GM19025 (cell line): ENCODE results near the gene FBXO44.
"Not testable (repeated sequence)": the region's sequence is repeated elsewhere in the genome, so short reads cannot be mapped to it uniquely, and the experiment has no call there.

Source experiments
- ATAC-seq: cut with Tn5 transposase; IDR thresholded peaks from one replicate; pipeline ENCODE4 v1.9.1; 2021; ENCODE audit warnings: mild to moderate bottlenecking, low read depth, moderate library complexity; ENCODE audit not compliant: unreplicated experiment

FBXO44 gene

DNA sequence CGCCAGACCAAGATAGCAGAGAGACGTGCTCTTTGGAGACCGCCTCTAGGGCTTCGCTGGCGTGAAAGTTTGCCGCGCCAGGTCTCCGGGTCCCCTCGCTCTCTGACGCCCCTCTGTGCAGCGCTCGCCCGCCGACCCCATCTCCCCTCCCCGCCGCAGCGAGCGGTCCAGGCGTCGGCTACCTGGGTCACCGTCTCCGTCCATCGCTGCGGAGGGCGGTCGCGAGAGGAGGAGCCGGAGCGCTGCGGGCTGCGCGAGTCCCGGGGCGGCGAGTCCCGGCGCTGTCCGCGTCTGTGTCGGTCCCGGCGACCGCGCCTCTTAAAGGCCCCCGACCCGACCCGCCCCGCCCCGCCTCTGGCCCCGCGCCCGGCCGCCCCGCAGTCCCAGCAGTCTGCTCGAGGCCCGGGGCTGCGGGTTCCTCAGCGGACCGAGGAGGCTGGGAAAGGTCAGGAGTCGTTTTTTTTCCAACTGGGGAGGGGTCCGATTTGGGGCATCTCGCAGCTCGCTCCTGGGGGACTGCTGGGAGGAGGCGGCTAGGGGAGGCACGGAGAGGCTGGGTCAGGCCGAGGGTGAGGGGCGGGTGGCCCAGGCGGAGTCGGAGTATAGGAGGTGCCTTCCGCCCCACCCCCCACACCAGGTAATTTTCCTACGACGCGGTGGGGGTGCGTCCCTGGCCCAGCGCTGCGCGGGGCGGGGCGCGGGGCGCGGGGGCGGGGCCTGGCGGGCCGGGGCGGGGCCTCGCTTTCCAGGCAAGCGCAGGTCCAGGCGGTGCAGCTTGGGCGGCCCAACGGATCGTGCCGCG is at the start of gene FBXO44, which contains the start of gene FBXO2:
FBXO44 (plus strand) TSS at position 741 of the 802 bp plus-strand sequence. CDS start 959 bp downstream, outside the sequence.
FBXO2 (minus strand) TSS at position 293 of the 802 bp plus-strand sequence; CDS start at position 204, 89 bp downstream.
- ATAC-seq = peak; percentile 53

DNA sequence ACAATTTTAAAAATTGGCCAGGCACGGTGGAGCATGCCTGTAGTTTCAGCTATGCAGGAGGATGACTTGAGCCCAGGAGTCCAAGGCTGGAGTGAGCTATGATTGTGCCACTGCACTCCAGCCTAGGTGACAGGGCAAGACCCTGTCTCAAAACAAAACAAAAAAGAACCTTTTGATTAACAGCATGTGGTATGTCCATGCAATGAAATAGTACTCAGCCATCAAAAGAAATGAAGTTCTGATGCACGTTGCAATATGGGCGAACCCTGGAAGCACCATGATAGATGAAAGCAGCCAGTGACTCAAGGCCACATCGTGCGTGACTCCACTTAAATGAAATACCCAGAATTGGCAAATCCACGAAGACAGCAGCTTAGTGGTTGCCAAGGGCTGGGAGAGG is 47.9 kb upstream of the FBXO44 start:
- no peak for ATAC-seq

DNA sequence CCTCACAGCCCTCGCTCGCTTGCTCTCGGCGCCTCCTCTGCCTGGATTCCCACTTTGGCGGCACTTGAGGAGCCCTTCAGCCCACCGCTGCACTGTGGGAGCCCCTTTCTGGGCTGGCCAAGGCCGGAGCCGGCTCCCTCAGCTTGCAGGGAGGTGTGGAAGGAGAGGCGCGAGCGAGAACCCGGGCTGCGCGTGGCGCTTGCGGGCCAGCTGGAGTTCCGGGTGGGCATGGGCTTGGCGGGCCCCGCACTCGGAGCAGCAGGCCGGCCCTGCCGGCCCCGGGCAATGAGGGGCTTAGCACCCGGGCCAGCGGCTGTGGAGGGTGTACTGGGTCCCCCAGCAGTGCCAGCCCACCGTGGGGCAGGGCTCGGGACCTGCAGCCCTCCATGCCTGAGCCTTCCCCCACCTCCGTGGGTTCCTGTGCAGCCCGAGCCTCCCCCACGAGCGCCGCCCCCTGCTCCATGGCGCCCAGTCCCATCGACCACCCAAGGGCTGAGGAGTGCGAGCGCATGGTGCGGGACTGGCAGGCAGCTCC is 46.0 kb upstream of the FBXO44 start:
- ATAC-seq = not testable (repeated sequence)

DNA sequence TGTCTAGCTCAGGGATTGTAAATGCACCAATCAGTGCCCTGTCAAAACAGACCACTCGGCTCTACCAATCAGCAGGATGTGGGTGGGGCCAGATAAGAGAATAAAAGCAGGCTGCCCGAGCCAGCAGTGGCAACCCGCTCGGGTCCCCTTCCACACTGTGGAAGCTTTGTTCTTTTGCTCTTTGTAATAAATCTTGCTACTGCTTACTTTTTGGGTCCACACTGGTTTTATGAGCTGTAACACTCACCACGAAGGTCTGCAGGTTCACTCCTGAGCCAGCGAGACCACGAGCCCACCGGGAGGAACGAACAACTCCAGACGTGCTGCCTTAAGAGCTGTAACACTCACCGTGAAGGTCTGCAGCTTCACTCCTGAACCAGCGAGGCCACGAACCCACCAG is 45.3 kb upstream of the FBXO44 start:
- ATAC-seq = not testable (repeated sequence)

GRCh38 chr1:11610629-11611180 is 44.0 kb upstream of the FBXO44 start:
- ATAC-seq = no peak

DNA sequence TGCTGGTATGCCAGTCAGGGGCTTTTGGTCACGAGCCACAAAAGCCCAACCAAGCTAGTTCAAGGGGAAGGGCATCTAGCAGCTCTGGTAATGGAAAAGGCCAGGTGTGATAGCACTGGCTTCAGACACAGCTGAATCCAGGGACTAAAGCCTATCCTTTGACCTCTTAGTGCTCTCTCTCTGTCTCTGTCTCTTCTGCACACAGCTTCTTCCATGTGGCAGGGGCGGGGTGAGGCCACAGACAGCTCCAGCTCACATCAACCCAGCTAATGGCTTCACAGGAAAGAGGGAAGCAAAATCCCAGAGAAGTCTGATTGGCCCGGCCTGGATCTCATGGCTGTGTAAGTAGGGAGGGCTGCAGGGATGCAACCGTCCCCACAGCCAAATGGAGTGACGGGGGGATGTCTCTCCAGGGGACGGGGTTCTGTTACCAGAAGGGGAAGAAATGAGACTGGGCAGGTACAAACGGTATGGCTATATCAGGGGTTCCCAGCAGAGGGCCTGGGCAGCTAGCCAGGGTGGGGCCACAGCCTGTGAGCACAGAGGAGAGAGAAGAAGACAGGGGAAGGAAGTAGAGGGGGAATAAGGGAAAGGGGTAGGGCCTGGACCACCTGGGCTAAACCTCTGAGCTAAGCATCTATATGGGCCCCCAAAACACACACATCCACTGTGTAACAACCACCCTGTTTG is 42.9 kb upstream of the FBXO44 start:
- ATAC-seq = no peak

DNA sequence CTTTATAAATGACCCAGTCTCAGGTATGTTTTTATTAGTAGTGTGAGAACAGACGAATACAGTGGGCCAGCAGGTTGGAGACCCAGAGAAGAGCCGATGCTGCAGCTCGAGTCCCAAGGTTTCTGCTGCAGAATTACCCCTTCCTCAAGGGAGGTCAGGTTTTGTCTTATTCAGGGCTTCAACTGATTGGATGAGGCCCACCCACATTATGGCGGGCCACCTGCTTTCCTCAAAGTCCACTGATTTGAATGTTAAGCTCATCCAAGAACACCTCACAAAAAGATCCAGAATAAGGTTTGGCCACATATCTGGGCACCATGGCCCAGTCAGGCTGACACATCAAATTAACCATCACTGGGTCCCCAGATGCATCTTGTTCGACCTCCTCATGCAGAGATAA is 41.3 kb upstream of the FBXO44 start:
- no peak for ATAC-seq

GRCh38 chr1:11615090-11615489 is 39.6 kb upstream of the FBXO44 start:
- ATAC-seq = no peak

- ATAC-seq = no peak
These were observed 37.9 kb upstream of the FBXO44 start for GRCh38 chr1:11616766-11617165.

GRCh38 chr1:11617314-11617713 is 37.4 kb upstream of the FBXO44 start:
- ATAC-seq = no peak

GRCh38 chr1:11617741-11618140 is 36.9 kb upstream of the FBXO44 start:
- no peak for ATAC-seq

- no peak for ATAC-seq
These were observed 34.3 kb upstream of the FBXO44 start for GRCh38 chr1:11620405-11620804.

- ATAC-seq = no peak
These were observed 33.8 kb upstream of the FBXO44 start for GRCh38 chr1:11620924-11621323.

GRCh38 chr1:11622398-11622797 is 32.3 kb upstream of the FBXO44 start:
- ATAC-seq = no peak

DNA sequence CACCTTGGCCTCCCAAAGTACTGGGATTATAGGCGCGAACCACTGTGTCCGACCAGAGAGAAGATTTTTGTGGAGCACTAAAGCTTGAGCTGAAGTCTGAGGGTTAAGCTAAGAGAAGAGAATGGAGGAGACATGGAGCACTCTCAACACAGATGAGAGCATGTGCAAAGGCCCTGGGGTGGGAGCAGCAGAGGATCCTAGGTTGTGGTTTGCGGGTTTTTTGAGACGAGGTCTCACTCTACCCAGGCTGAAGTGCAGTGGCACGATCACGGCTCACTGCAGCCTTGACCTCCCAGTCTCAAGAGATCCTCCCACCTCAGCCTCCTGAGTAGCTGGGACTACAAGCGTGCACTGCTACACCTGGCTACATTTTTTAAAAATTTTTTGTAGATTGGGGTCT is 31.0 kb upstream of the FBXO44 start:
- no peak for ATAC-seq

DNA sequence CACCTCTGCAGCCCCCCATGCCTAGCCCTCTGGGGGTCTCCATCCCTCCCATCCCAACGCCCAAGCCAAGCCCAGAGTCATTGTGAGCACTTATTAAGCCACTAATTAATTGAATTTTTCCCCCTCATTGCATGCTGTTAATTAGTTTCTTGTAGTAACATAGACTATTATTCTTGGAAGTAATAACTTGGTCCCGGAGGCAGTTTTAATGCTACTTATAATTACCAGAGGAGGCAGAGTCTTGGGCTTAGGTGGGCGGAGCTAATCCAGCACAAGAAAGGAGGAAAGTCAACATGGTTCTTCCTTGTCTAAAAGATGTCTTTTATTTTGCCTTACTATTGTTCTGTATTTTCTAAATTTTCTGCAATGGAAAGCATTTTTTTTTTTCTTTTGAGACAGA is 28.1 kb upstream of the FBXO44 start:
- no peak for ATAC-seq

DNA sequence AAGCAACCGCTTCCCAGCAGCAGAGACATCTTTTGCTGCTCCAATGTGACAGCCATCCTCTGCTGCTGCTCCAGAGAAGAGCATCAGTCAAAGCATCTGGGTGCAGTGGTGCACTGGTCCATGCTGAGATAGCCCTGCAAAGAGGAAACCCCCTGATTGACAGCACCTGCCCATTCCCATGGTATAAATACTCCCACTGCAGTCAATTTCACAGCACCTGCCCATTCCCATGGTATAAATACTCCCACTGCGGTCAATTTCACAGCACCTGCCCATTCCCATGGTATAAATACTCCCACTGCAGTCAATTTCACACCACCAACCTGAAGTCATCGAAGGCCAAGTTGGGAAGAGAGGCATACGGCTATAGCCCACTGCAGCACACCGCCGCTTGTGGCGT is 25.9 kb upstream of the FBXO44 start:
- no peak for ATAC-seq

GRCh38 chr1:11629184-11630016 is 25.3 kb upstream of the FBXO44 start:
- no peak for ATAC-seq

DNA sequence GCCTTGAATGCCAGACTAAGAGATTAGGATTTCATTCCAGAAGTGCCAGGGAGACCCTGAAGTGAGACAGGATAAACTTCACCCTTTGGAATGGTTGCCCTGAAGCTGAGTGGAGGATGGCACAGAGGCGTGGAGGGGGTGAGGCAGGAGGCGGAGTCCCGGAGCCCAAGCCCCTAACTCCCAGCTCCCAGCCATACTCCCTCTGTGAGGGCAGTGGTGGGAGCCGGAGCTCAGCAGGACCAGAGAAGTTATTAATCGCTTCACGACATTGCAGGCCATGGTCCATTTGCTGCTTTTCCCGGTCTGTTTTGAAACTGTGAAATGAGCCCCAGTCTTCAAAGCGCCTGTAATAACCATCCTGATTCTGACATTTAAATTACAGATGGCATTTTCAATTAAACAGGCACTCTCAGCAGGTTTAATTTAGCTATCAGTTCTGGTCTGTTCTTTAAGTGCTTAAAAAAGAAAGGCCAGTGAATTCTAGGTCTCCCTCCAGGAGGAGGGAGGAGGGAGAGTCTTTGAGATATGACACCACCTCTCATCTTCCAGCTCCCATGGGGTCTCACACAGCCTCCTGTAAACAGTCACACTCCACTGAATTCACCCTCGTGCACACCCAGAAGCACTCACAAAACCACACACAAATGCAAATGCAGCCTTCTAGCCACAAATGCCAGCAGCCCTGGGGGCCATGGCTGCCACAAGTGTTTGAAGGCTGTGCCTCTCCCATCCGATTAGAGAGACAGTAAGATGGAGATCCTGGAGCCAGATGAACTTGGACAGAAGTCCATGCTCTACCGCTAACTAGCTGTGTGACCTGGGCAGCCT is 20.1 kb upstream of the FBXO44 start:
- ATAC-seq = no peak

GRCh38 chr1:11638121-11638520 is 16.6 kb upstream of the FBXO44 start:
- no peak for ATAC-seq
